Large intestine (tissue), 3 donors: ENCODE data around the gene SERGEF. TPM values are rescaled to one million over a fixed set of nuclear protein-coding genes. Genes with fewer than 3 reads are reported as not detected.
"Not testable (repeated sequence)": the region's sequence is repeated elsewhere in the genome, so short reads cannot be mapped to it uniquely, and the experiment has no call there.

ENCODE experiments used
- DNase-seq, 2 donors: peaks; one replicate each; pipeline versions ENCODE4 v3.0.0 to v3.0.0-alpha.2; 2013
- H3K27ac ChIP-seq: one replicate; pipeline ENCODE4 v1.5.1; 2013; ENCODE audit warnings: low read length
- H3K27me3 ChIP-seq: 2 replicates; pipeline ENCODE4 v1.6.1; 2013; ENCODE audit warnings: low read length; ENCODE audit not compliant: control insufficient read depth, insufficient read depth
- H3K36me3 ChIP-seq: 2 replicates; pipeline ENCODE4 v1.6.1; 2013; ENCODE audit warnings: low read length; ENCODE audit not compliant: control insufficient read depth, insufficient read depth
- H3K4me1 ChIP-seq: one replicate; pipeline ENCODE4 v1.6.1; 2013; ENCODE audit warnings: low read length; ENCODE audit not compliant: control insufficient read depth, insufficient read depth
- H3K4me3 ChIP-seq: one replicate; pipeline ENCODE4 v1.5.1; 2013; ENCODE audit warnings: low read length
- H3K9me3 ChIP-seq: one replicate; pipeline ENCODE4 v1.6.1; 2013; ENCODE audit warnings: mild to moderate bottlenecking, low read depth, low read length, moderate library complexity; ENCODE audit not compliant: control insufficient read depth
- WGBS: methylation state at CpG from one replicate; pipeline ENCODE4 v1.1.5; 2013; ENCODE audit warnings: low lambda C conversion rate; ENCODE audit not compliant: insufficient coverage; 5-methylcytosine and 5-hydroxymethylcytosine counted together
- polyA plus RNA-seq: library from polyadenylated mRNA; unstranded; fragments of 120-200 nt; gene quantifications from one replicate; pipeline ENCODE4 v1.2.1, GENCODE V29; 2013

Gene SERGEF
- polyA plus RNA-seq, 1 donor = 19.7 TPM

GRCh38 chr11:17917556-17917955 lies 95.3 kb downstream of the SERGEF start:
- H3K27ac ChIP-seq = no peak overlapping the region
- H3K27me3 ChIP-seq = no peaks in the 10 kb centered on the region
- no peaks in the 10 kb centered on the region for H3K4me1 ChIP-seq
- H3K9me3 ChIP-seq = no peaks in the 10 kb centered on the region
- no peak for DNase-seq
- no peak overlapping the region for H3K4me3 ChIP-seq
- no peaks in the 10 kb centered on the region for H3K36me3 ChIP-seq
- WGBS = no CpG with 5 or more reads among the region's 3 CpGs

DNA sequence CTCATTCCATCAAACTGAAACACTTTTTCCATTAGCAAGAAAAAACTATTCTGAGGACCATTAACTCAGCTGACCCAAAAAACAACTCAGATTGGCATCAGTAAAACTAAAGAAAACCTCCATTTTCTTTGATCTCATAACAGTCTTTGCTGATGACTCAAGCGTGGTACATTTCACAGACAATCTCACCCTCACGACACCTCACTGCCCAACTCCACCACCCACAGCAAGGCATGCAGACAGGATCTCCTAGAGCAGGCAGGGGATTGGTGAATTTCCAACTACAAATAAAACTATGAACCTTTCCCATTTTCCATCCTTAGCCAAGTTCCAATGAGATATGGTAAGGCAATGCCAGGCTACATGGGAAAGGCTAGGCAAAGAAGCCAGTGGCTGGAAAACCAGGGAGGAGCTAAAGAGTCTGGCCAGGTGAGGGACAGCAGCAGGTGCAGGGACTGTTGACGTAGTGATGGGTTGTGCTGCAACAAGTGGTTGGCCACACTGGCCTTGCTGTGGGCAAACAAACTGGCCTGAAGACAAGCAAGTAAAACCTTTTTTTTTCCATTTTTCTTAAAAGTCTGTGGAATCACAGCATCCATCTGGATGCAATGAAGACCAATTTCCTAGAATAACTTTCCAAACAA lies 97.2 kb downstream of the SERGEF start:
- WGBS = no CpG with 5 or more reads among the region's 3 CpGs
- DNase-seq = no peak

GRCh38 chr11:17914957-17915356 lies 97.9 kb downstream of the SERGEF start:
- no peak for DNase-seq
- no peaks in the 10 kb centered on the region for H3K9me3 ChIP-seq
- no peaks in the 10 kb centered on the region for H3K27me3 ChIP-seq
- WGBS = 100% methylated on average over 3 of the region's 4 CpGs
- no peak overlapping the region for H3K27ac ChIP-seq
- H3K36me3 ChIP-seq = no peaks in the 10 kb centered on the region
- no peak overlapping the region for H3K4me3 ChIP-seq
- H3K4me1 ChIP-seq = no peaks in the 10 kb centered on the region

More for the DNA sequence above, 97.2 kb downstream of the SERGEF start:
- H3K4me1 ChIP-seq = no peaks in the 10 kb centered on the region
- no peaks in the 10 kb centered on the region for H3K36me3 ChIP-seq
- no peaks in the 10 kb centered on the region for H3K9me3 ChIP-seq
- no peak overlapping the region for H3K4me3 ChIP-seq
- H3K27me3 ChIP-seq = no peaks in the 10 kb centered on the region
- no peak overlapping the region for H3K27ac ChIP-seq

GRCh38 chr11:17907046-17907445 lies 105.8 kb downstream of the SERGEF start:
- no peak for DNase-seq
- no peaks in the 10 kb centered on the region for H3K9me3 ChIP-seq
- no CpG with 5 or more reads among the region's 1 CpG for WGBS
- no peak overlapping the region for H3K27ac ChIP-seq
- no peaks in the 10 kb centered on the region for H3K27me3 ChIP-seq
- H3K36me3 ChIP-seq = no peaks in the 10 kb centered on the region
- no peaks in the 10 kb centered on the region for H3K4me1 ChIP-seq
- H3K4me3 ChIP-seq = no peak overlapping the region

- no peak overlapping the region for H3K4me3 ChIP-seq
- no peaks in the 10 kb centered on the region for H3K9me3 ChIP-seq
- no peak overlapping the region for H3K27ac ChIP-seq
- 100% methylated on average over 1 of the region's 7 CpGs for WGBS
- H3K4me1 ChIP-seq = no peaks in the 10 kb centered on the region
- no peaks in the 10 kb centered on the region for H3K27me3 ChIP-seq
- no peaks in the 10 kb centered on the region for H3K36me3 ChIP-seq
- DNase-seq = no peak
Measured at GRCh38 chr11:17906436-17906835, 106.4 kb downstream of the SERGEF start.

- no peak overlapping the region for H3K27ac ChIP-seq
- H3K9me3 ChIP-seq = no peaks in the 10 kb centered on the region
- no peak overlapping the region for H3K4me3 ChIP-seq
- no peak for DNase-seq
- H3K27me3 ChIP-seq = no peaks in the 10 kb centered on the region
- H3K36me3 ChIP-seq = no peaks in the 10 kb centered on the region
- H3K4me1 ChIP-seq = no peaks in the 10 kb centered on the region
Measured at GRCh38 chr11:17905477-17905876, 107.4 kb downstream of the SERGEF start.

DNA sequence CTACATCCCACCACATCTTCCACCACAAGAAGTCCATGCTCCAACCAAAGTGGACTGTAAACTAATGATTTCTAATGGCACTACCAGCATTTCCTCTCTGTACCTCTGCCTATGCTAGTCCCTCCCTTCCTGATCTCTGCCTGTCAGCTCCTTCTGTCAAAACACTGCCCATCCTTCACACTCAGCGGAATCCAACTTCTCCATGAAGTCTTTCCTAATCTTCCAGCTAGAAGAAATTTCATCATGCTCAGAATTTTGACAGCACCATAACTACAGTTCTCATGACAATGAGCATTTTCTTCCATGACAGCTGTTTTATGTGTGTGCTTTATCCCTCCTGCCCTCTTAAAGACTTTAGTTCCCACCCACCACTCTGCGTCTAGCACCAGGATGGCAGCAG lies 111.4 kb downstream of the SERGEF start:
- H3K9me3 ChIP-seq = no peaks in the 10 kb centered on the region
- no peaks in the 10 kb centered on the region for H3K27me3 ChIP-seq
- H3K27ac ChIP-seq = no peak overlapping the region
- no peak overlapping the region for H3K4me3 ChIP-seq
- no peak for DNase-seq
- H3K36me3 ChIP-seq = no peaks in the 10 kb centered on the region
- no CpG with 5 or more reads among the region's 2 CpGs for WGBS
- H3K4me1 ChIP-seq = no peaks in the 10 kb centered on the region

DNA sequence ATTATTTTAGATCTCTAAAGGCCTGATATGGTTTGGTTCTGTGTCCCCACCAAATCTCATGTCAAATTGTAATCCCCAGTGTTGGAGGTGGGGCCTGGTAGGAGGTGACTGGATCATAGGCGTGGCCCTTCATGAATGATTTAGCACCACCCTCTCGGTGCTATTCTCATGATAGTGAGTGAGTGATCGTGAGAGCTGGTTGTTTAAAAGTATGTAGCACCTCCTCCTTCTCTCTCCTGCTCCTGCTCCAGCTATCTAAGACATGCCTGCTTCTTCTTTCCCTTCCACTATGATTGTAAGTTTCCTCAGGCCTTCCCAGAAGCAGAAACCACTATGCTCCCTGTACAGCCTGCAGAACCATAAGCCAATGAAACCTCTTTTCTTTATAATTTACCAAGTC lies 114.1 kb downstream of the SERGEF start:
- DNase-seq = no peak
- no CpG with 5 or more reads among the region's 3 CpGs for WGBS
- Histone ChIP-seq H3K27me3 (no peaks in the 10 kb centered on the region), H3K4me1 (no peaks in the 10 kb centered on the region), H3K9me3 (no peaks in the 10 kb centered on the region), H3K4me3 (no peak overlapping the region), H3K27ac (no peak overlapping the region), H3K36me3 (no peaks in the 10 kb centered on the region)

- no peaks in the 10 kb centered on the region for H3K36me3 ChIP-seq
- WGBS = no CpG with 5 or more reads among the region's 1 CpG
- no peak for DNase-seq
- no peak overlapping the region for H3K27ac ChIP-seq
- no peaks in the 10 kb centered on the region for H3K27me3 ChIP-seq
- H3K4me1 ChIP-seq = no peaks in the 10 kb centered on the region
- no peak overlapping the region for H3K4me3 ChIP-seq
- H3K9me3 ChIP-seq = no peaks in the 10 kb centered on the region
Measured at GRCh38 chr11:17898071-17898470, 114.8 kb downstream of the SERGEF start.

GRCh38 chr11:17897495-17897894 lies 115.4 kb downstream of the SERGEF start:
- Histone ChIP-seq H3K9me3 (no peaks in the 10 kb centered on the region), H3K4me1 (no peaks in the 10 kb centered on the region), H3K27ac (no peak overlapping the region), H3K36me3 (no peaks in the 10 kb centered on the region), H3K27me3 (no peaks in the 10 kb centered on the region), H3K4me3 (no peak overlapping the region)
- 100% methylated on average over 1 of the region's 1 CpG for WGBS
- DNase-seq = no peak

GRCh38 chr11:17896496-17897151 lies 116.2 kb downstream of the SERGEF start:
- H3K27ac ChIP-seq, H3K9me3 ChIP-seq, H3K4me3 ChIP-seq, H3K36me3 ChIP-seq, DNase-seq, H3K27me3 ChIP-seq, H3K4me1 ChIP-seq: not testable (repeated sequence)
- 100% methylated on average over 1 of the region's 6 CpGs for WGBS
